ENCODE results near the gene PLCD4. TPM values are rescaled to one million over a fixed set of nuclear protein-coding genes. Genes with fewer than 3 reads are reported as not detected.

The PLCD4 gene
- total RNA-seq, 1 experiment from 2014 or later: 1.7 TPM

GRCh38 chr2:218618102-218618860 lies 10.6 kb downstream of the PLCD4 start:
- DNase-seq (ENCODE audit: low read depth): peak; percentile 31

DNA sequence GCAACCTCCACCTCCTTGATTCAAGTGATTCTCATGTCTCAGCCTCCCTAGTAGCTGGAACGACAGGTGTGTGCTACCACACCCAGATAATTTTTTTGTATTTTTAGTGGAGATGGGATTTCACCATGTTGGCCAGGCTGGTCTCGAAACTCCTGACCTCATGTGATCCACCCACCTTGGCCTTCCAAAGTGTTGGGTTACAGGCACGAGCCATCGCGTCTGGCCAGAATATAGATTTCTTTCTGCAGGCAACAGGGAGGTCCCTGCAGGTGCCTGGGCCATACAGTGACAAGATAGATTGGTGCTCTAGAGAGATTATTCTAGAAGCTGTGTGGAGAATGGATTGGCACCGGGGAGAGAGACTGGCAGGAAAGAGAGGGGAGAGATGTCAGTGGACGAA lies 13.3 kb downstream of the PLCD4 start:
- DNase-seq (ENCODE audit: low read depth): no peak

GRCh38 chr2:218622606-218623365 lies 15.1 kb downstream of the PLCD4 start:
- DNase-seq (ENCODE audit: low read depth): no peak

DNA sequence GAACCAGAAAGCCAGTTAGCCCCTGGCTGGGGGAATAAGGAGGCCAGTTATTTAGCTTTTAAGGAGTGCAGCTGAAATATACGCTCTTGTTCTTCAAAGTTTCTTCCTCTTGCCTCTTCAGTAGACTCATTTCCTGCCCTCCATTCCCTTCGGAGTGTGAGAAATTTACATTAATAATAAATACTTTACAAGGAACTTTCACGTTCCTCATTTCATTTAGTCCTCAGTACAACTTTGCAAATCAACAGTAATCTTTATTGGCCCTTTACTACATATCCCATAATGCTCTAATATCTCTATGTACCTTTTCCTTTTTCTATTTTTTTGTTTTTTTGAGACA lies 15.6 kb downstream of the PLCD4 start:
- no peak for DNase-seq (ENCODE audit: low read depth)

- DNase-seq (ENCODE audit: low read depth): no peak
These were observed 18.7 kb downstream of the PLCD4 start for GRCh38 chr2:218626369-218626768.

- DNase-seq (ENCODE audit: low read depth): peak; percentile 33
These were observed 20.2 kb downstream of the PLCD4 start for GRCh38 chr2:218627939-218628338.

- DNase-seq (ENCODE audit: low read depth): peak; percentile 82
These were observed 24.1 kb downstream of the PLCD4 start for GRCh38 chr2:218631837-218632236.

GRCh38 chr2:218635719-218636118 lies 28.0 kb downstream of the PLCD4 start:
- DNase-seq (ENCODE audit: low read depth): no peak

GRCh38 chr2:218638372-218638771 lies 30.7 kb downstream of the PLCD4 start:
- DNase-seq (ENCODE audit: low read depth): no peak

- no peak for DNase-seq (ENCODE audit: low read depth)
These were observed 34.5 kb downstream of the PLCD4 start for GRCh38 chr2:218642121-218642656.

DNA sequence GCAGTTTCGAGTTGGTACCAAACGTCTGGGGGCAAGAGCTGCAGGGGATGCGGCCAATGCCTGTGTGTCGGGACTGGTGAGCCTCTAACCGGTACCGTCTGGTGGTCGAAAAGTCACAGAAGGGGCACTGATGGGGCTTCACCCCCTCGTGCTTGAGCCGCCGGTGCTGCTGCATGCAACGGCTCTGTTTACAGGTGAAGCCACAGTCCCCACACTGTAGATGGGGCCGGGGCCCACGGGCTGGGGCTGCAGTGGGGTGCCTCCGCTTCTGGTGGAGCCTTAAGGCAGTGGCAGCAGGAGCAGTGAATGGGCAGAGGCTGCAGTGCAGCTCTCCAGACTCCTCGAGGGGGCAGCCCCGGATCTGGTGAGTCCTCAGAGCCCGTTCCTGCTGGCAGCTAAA lies 35.1 kb downstream of the PLCD4 start:
- no peak for DNase-seq (ENCODE audit: low read depth)

GRCh38 chr2:218643751-218644310 lies 36.1 kb downstream of the PLCD4 start:
- DNase-seq (ENCODE audit: low read depth): no peak

DNA sequence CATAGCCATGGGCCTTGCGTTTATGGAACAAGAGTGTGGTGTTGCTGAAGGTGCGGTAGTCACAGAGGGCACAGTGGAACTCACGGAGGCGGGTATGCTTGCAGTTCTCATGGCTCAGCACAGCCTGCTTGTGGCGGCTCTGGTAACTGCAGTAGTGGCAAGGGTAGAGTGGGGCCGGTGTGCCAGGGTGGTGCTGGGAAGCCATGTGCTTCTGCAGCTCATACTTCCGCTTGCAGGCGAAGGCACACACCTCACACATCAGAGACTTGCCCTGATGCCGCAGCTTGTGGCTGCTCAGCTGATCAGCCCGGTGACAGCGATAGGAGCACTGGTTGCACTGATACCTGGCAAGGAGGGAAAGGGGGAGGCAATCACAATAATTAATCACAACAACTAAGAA lies 37.0 kb downstream of the PLCD4 start:
- no peak for DNase-seq (ENCODE audit: low read depth)

DNA sequence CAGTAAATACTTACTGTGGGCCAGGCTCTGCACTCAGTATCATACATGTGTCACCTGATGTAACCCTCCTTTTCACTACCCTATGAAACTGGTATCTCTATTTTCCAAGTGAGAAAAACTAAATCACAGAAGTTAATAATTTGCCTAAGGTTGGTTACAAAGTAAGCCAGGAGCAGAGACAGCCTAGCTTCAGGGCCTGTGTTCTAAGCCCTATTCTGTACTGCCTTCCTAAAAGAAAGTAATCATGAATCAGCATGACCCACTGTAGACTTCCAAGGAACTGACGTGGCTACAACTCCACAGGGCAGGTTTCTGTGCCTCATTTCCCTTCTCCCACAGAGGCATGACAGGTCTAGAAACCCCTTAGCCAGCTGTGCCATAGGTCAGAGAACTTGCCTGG lies 37.4 kb downstream of the PLCD4 start:
- peak; percentile 76 for DNase-seq (ENCODE audit: low read depth)

- DNase-seq (ENCODE audit: low read depth): peak; percentile 65
These were observed 40.5 kb downstream of the PLCD4 start for GRCh38 chr2:218648088-218648786.

- no peak for DNase-seq (ENCODE audit: low read depth)
These were observed 41.0 kb downstream of the PLCD4 start for GRCh38 chr2:218648787-218649100.

DNA sequence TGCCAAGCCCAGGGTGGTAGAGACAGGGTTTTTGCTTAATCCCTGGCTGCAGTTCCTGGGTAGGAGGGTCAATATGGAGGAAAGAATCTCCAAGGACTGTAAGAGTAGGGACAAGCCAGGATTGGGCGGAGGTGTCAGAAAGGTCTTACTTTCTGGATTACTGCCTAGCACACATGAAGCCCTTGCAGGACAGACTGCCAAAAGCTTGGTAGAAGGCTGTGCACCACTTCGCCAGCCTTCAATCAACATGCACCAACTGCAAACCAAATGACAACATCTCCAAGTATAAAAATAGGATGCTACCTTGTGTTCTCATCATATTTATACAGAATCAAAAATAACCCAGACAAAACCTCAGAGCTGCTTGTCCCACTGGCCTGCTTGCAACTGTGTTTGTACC lies 48.1 kb downstream of the PLCD4 start:
- no peak for DNase-seq (ENCODE audit: low read depth)

DNA sequence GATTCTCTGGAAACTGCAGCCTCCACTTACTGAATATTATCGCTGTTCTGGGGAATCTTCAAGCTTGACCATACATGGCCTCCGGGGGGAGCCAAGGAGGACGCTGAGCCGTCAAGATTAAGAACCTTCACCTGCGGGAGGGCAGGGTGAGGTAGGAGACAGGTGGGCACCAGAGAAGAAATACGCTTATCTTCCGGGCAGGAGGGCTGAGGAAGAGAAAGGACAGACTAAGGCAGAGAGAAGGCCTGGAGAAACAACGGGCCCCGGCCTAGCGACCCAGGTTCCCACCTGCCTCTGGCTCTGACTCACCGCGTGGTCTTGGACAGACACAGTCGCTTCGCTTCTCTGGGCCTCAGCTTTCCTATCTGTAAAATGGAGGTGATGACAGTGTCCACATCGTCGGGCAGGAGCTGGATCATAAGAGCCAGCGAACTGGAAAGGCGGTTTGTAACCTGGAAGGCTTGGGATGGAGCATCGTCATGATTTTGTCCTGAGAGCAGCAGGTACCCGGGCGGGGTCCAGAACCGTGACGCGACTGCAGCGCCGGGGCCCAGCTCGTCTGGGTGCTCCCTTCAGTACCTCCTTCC lies 51.1 kb downstream of the PLCD4 start:
- peak; percentile 58 for DNase-seq (ENCODE audit: low read depth)

DNA sequence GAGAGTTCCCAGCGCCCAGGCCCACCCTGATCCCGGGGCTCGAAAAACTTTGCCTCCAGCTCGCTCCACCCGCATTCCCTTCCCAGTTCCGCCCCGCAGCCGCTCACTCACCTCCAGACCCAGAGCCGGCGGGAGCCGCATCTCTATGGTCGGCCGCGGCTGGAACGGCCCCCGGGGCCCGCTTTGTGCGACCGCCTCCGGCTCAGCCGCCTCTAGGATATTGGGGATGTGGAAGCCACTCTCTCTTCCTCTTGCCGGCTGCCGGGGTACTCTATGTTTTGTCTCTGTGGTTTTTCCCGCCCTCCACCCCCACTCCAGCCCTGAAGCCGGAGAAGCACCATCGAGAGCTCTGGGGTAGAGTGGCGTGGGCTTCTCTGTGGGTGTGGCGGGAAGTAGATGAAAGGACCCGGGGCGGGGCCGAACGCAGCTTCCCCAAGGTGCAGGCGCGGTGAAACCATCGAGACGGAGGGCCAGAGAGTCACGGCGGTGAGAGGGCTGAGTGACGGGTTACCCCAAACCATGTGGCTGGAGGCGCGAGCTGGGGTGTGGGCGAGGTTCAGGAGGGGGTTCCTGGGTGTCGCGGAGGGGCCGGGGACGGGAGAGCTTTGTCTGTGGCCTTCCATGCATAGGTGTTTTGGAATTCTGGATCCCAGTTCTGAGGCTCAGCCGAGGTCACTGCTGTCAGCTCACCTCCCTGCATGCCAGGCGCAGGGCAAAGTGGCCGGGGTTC lies 51.7 kb downstream of the PLCD4 start, which contains the start of the genes BCS1L and ZNF142:
TSS of gene BCS1L (plus strand) at position 426 of the 730 bp plus-strand sequence. CDS start 1,305 bp downstream, outside the sequence.
TSS of gene ZNF142 (minus strand) at position 366 of the 730 bp plus-strand sequence. CDS start 3,194 bp downstream, outside the sequence.
- DNase-seq (ENCODE audit: low read depth): peak; percentile 95

DNA sequence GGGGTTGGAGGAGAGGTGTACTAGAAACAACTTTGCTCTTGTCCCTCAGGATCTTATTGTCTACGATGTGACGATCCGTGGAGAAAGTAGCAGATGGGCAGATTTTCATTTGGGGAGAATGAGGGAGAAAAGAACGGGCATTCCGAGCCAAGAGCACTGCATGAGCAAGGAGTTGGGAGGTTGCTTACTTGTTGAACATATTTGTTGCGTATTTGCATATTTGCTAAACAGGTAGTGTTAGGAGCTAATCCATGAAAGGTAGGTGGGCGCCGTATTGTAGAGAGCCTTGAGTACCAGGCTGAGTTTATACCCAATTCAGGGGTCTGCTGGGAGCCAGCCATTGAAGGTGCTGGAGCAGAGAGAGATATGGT lies 52.3 kb downstream of the PLCD4 start:
- no peak for DNase-seq (ENCODE audit: low read depth)

DNA sequence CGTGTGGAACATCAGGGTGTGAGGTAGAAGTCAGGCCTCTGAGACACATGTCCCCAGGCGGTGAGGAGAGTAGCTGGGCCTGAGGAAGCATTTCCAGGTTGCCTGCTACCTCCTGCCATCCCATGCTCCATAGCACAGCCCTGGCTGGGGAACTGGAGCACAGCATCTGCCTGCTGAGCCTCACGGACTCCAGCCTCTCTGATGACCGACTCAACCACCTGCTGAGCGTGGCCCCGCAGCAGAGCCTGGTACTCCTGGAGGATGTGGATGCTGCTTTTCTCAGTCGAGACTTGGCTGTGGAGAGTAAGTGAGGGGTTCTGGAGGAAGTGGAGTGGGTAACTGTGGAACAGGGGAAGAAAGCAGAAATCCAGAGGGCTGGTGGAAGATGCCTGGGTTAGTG lies 54.7 kb downstream of the PLCD4 start:
- no peak for DNase-seq (ENCODE audit: low read depth)

Data from HT1080 (cell line).